AG09309 (cell line): ENCODE results near the gene EBF3.

ENCODE experiments used
- DNase-seq: peaks from one replicate; pipeline ENCODE4 v3.0.0-alpha.2; 2010; ENCODE audit warnings: low read depth
- H3K4me3 ChIP-seq: 2 replicates; pipeline ENCODE4 v1.5.1; 2011; ENCODE audit warnings: mild to moderate bottlenecking, low read depth, low read length, moderate library complexity; ENCODE audit not compliant: control insufficient read depth
- TF ChIP-seq, protein P1 (sequence below): IDR thresholded peaks from 2 replicates; pipeline ENCODE4 v1.5.1; 2011; ENCODE audit warnings: mild to moderate bottlenecking, low read depth, low read length, inconsistent platforms; ENCODE audit not compliant: insufficient read depth, control insufficient read depth; ENCODE audit errors: missing control alignments

EBF3 gene

DNA sequence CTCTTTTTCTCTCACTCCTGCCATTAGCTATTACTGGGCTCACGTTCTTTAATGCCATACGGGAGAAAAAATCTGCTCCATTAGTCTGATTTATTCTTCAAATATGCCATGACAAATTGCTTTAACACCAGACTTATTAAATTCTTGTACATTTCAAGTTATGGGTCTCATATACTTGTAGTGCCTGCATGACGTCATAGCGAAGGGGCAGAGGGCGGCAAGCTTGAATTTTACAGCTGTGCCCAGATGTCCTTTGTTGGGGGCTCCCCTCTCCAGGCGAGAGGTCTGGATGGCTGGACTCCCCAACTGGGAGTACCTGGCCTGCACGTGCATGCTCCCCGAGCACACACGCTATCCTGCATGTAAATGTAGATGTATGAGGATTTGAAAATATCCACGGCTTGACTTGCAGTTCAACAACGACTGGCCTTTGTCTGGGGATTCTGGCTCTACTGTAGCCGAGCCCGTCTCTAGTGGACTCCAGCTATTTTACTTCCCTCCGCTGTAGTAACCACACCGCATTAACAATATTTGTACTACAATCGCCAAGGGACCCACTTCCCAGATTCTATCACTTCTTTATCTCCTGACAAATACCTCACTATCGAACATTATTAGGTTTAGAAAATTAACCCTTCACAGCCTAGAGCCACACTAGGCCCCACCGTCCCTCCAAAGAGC, 79.5 kb downstream of the EBF3 start:
- H3K4me3 ChIP-seq = no peak overlapping the region
- TF ChIP-seq, protein P1, sequence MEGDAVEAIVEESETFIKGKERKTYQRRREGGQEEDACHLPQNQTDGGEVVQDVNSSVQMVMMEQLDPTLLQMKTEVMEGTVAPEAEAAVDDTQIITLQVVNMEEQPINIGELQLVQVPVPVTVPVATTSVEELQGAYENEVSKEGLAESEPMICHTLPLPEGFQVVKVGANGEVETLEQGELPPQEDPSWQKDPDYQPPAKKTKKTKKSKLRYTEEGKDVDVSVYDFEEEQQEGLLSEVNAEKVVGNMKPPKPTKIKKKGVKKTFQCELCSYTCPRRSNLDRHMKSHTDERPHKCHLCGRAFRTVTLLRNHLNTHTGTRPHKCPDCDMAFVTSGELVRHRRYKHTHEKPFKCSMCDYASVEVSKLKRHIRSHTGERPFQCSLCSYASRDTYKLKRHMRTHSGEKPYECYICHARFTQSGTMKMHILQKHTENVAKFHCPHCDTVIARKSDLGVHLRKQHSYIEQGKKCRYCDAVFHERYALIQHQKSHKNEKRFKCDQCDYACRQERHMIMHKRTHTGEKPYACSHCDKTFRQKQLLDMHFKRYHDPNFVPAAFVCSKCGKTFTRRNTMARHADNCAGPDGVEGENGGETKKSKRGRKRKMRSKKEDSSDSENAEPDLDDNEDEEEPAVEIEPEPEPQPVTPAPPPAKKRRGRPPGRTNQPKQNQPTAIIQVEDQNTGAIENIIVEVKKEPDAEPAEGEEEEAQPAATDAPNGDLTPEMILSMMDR = no peak
- no peak for DNase-seq

DNA sequence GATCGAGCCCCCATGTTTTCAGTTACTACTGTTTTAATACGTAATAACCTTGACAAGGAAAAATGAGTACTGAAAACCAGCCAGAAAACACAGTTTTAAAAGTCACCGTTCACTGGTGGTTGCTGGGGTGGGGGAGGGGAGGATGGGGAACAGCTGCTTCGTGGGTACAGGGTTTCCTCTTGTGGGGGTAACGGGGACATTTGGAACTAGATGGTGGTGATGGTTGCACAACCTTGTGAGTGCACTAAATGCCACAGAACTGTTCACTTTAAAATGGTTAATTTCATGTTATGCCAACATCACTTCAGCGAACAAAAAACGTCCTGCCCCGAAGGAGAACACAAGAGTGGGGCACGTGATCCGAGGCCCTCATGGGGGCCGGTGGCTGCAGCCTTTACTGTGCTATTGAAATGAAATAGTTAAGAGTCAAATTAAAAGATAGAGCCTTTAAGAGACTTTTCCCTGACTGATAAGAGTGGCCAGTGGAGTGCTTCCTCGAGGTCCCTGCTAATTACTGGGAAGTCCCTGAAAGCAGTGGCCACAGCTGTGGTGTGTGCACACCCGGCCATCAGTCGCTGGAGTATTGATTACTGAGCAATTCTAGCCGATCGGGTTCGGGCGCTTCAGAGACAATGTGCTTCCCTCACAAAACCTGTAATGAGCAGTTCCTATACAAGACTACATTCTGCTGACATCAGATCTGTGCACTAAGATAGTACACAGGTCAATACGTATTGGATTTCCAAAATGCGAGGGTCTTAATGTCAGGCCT, 80.3 kb downstream of the EBF3 start:
- no peak for DNase-seq
- TF ChIP-seq, protein P1 = no peak
- no peak overlapping the region for H3K4me3 ChIP-seq

DNA sequence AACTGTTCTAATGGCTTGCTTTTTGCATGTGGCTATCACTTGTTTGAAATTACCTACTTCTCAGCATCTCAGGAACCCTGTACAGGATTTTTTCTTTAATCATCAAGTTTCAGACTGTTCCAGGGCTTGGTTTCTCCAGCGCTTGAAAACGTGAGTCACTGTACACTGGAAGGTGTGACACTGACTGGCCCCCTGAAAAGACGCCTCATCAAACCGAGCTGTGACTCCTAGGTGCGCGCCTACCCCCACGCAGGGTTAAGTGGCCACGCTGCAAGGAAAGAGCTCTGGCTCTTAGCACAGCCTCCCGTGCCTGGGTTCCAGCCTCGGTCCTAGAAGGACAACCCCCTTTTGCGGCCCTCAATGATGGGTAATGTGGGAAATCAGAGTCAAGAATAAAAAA, 81.0 kb downstream of the EBF3 start:
- TF ChIP-seq, protein P1 = no peak
- no peak overlapping the region for H3K4me3 ChIP-seq
- DNase-seq = no peak

DNA sequence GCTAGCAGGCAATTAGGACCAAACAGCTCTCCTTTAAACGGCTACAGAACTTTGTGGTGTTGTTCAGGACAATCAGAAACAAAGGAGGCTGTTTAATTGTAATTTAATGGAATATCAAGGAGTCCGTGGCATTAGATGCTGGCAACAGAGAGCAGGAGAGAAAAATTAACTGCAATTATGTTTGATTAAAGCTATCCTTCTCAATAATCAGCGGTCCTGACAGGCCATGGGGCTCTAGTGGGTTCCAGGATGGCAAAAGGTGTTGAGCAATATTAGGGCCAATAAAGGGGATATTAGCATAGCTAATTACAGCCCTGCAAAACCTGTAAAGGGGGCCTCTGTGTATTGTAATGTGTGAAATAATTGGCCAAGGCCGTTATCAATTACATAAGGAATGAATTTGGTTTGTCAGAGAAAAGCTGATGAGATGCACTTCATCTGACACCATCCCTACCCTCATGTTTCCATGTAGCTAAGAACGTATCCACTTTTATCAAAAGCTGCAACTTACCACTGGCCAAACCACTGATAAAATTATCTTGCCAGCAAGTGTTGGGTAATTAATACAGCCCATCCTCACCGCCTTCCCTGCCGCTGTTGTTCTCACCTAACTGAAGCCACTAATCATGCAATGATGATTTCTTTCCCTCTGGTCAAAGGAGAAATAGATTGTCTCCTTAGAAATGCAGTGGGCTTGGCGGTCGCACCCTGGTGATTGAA, 81.6 kb downstream of the EBF3 start:
- no peak for DNase-seq
- TF ChIP-seq, protein P1 = no peak
- no peak overlapping the region for H3K4me3 ChIP-seq

DNA sequence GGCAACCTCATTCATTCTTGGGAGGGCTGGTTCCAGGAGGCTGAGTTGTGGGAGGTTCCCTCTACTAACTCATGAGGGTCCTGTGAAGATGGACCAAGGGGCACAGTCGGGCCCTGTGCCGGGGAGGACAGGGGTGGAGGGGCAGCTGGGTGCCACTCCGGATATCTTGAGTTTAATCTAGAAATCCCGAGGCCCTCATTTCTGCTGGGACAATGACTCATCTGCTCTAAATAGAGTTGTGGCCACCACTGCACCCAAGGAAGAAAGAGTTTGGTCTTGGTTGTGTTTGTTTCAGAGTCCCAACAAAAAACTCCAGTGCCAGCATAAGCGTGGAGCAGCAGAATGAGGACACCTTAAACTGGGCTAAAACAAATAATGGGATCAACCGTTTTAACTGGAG, 82.4 kb downstream of the EBF3 start:
- DNase-seq = no peak
- TF ChIP-seq, protein P1 = no peak
- H3K4me3 ChIP-seq = no peak overlapping the region

DNA sequence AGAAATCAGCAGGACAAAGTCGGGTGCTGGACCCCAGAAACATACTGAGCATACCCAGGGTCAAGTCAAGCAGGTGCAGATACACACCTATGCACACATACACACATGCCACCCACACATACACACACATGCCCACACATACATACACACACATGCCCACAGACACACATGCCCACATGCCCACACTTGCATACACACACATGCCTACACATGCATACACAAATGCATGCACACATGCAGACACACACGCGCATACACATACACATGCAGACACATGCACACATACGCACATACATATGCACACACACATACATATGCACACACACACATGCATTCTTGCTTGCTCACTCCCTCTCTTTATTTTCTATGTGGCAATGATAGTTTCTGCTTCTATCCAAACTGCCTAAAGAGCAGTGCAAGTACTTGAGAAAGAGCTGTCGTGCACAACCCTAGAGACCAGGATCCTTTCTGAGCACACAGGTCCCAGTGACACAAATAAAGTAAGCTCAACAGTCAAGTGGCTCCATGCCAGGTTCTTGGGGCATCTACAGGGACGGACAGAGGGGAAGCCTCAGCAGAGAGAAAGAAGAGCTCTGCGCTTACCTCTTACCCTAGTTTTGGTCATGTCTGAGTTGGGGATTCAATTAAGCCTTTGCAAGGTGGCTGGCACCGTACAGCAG, 83.7 kb downstream of the EBF3 start:
- H3K4me3 ChIP-seq = no peak overlapping the region
- TF ChIP-seq, protein P1 = no peak
- DNase-seq = no peak
